ENCODE data around the gene SIGLEC10.

Gene SIGLEC10

DNA sequence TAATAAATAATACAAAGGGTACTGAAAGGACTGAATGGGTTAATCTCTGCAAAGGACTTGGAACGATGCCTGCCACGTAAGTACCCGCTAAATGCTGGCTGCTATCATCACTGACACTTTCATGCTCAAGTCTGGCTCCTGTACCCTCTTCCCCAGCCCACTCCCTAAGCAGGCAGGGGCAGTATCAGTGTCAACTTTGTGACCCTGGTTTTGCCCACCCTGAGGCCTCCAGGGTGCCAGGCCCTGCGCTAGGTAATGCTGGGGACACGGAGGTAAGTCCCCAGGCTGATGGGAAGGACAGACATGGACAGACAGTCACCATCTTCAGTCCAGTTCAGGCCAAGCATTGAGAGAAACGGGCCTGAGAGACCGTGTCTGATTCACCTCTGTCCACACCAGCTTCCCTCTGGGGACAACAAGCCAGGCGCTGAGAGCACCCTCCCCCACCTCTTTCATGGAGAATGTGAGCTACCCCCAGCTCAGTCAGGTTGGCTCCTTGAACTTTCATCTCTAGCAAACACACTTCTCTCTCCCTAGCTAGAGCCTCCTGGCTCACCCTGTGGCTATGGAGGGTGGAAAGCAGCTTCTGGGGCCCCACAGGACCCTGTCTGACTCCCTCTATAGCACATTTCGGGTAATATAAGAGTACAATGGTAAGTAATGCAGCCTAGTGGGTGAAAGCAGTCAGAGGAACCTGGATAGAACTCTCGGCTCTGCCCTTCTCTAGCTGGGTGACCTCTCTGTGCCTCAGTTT, 52.1 kb downstream of the SIGLEC10 start:
- H3K4me3 ChIP-seq (ENCODE audit: low read depth, low read length) = peak overlapping the region; percentile 96
- no peak for DNase-seq (ENCODE audit: low read depth, low spot score)
- ChIA-PET CTCF (interaction anchor here (0.6 kb wide), 2 partner anchors 27 to 56 kb away, joined by 3 to 4 read pairs; no protein-coding TSS in a partner anchor), POLR2A (interaction anchor here (1.2 kb wide), 1 partner anchor 26 kb away, joined by 7 read pairs; no protein-coding TSS in a partner anchor)
- TF ChIP-seq, protein P1, sequence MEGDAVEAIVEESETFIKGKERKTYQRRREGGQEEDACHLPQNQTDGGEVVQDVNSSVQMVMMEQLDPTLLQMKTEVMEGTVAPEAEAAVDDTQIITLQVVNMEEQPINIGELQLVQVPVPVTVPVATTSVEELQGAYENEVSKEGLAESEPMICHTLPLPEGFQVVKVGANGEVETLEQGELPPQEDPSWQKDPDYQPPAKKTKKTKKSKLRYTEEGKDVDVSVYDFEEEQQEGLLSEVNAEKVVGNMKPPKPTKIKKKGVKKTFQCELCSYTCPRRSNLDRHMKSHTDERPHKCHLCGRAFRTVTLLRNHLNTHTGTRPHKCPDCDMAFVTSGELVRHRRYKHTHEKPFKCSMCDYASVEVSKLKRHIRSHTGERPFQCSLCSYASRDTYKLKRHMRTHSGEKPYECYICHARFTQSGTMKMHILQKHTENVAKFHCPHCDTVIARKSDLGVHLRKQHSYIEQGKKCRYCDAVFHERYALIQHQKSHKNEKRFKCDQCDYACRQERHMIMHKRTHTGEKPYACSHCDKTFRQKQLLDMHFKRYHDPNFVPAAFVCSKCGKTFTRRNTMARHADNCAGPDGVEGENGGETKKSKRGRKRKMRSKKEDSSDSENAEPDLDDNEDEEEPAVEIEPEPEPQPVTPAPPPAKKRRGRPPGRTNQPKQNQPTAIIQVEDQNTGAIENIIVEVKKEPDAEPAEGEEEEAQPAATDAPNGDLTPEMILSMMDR (IDR thresholded peaks at IDR 0.05; ENCODE audit: insufficient read depth, low read length, missing control alignments) = peak; percentile 1

DNA sequence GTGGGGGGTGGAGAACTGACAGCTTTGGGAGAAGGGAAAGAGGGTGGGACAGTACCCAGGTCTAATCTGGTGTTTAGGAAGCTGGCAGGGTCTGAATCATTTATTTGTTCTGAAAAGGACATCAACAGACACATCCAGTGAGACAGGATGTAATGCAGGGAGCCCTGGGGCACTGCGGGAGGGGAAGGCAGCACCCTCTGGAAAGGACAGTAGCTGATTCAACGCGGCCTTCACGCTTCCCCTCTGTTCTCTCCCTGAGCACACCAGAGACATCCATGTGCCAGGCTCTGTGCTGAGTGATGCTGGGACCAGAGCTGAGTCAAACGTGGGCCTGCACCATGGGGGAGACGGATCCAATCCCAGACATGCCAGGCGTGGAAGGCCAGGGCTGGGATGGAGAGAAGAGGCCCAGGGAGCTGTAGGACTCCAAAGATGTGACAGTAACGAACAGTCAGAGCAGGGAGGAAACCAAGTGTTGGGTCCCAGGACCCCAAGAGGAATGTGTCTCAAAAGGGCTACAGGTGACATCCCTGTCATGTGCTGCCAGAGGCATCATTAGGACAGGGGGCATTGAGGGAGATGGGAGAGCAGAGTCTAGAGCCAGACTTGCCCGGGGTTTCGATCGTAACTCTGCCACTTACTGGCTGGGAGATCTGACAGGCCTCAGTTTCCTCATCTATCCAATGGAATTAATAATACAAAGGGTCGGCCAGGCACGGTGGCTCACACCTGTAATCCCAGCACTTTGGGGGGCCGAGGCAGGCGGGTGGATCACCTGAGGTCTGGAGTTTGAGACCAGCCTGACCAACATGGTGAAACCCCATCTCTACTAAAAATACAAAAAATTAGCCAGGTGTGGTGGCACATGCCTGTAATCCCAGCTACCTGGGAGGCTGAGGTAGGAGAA, 53.0 kb downstream of the SIGLEC10 start:
- TF ChIP-seq, protein P1 (IDR thresholded peaks at IDR 0.05; ENCODE audit: insufficient read depth, low read length, missing control alignments) = no peak
- H3K4me3 ChIP-seq (ENCODE audit: low read depth, low read length) = no peak overlapping the region
- CTCF ChIA-PET = interaction anchor here (0.9 to 1.0 kb wide), 2 partner anchors 21 to 25 kb away, joined by 3 read pairs; no protein-coding TSS in a partner anchor
- no peak for DNase-seq (ENCODE audit: low read depth, low spot score)
- POLR2A ChIA-PET = no interaction called here

GRCh38 chr19:51361239-51361638, 56.2 kb downstream of the SIGLEC10 start:
- ChIA-PET CTCF (no interaction called here), POLR2A (interaction anchor here (0.6 kb wide), 1 partner anchor 1734 kb away, joined by 3 read pairs; no protein-coding TSS in a partner anchor)
- no peak for DNase-seq (ENCODE audit: low read depth, low spot score)
- H3K4me3 ChIP-seq (ENCODE audit: low read depth, low read length) = no peak overlapping the region
- TF ChIP-seq, protein P1 (IDR thresholded peaks at IDR 0.05; ENCODE audit: insufficient read depth, low read length, missing control alignments) = no peak

All from AG04449 (cell line).